ENCODE measurements around the gene TMEM238. TPM values are rescaled to one million over a fixed set of nuclear protein-coding genes. Genes with fewer than 3 reads are reported as not detected.

The TMEM238 gene
- total RNA-seq, 4 donors from 2014 or later = 1.5 to 1.7 (median 1.6) TPM; not detected in 1

Other genes starting within 250 kb of the TMEM238 start
- 1 to 10 TPM in 3 of 4 donors, not detected in 1; 1.9 to 7.2 (median 4.3) TPM for gene TNNT1, start 235.1 kb downstream of the TMEM238 start, total RNA-seq
- gene TNNI3, start 226.6 kb downstream of the TMEM238 start, total RNA-seq = not detected
- gene DNAAF3, start 217.7 kb downstream of the TMEM238 start, total RNA-seq = under 1 TPM in 2 of 4 donors, not detected in 2; 0.65 to 0.69 TPM
- gene SYT5, start 204.0 kb downstream of the TMEM238 start, total RNA-seq = under 1 TPM in 1 of 4 donors, not detected in 3; 0.28 TPM
- gene PTPRH, start 174.8 kb downstream of the TMEM238 start, total RNA-seq = 1 to 10 TPM; 1.4 to 9.8 (median 5.5) TPM
- gene TMEM86B, start 155.5 kb downstream of the TMEM238 start, total RNA-seq = 1 to 10 TPM in 3 of 4 donors, under 1 TPM in 1; 0.65 to 3.5 (median 2.5) TPM
- gene PPP6R1, start 125.3 kb downstream of the TMEM238 start, total RNA-seq = 10 to 100 TPM; 27.8 to 43.6 (median 35.5) TPM
- 10 to 100 TPM; 19.5 to 25.9 (median 21.2) TPM for gene HSPBP1, start 104.2 kb downstream of the TMEM238 start, total RNA-seq
- 1 to 10 TPM in 1 of 4 donors, under 1 TPM in 1, not detected in 2; 0.19 to 2.1 TPM for gene BRSK1, start 100.3 kb downstream of the TMEM238 start, total RNA-seq
- 10 to 100 TPM in 2 of 4 donors, 1 to 10 TPM in 2; 5.6 to 26.7 (median 16.6) TPM for gene TMEM150B, start 59.0 kb downstream of the TMEM238 start, total RNA-seq
- 10 to 100 TPM in 1 of 4 donors, 1 to 10 TPM in 3; 5.3 to 22.9 (median 6.8) TPM for gene KMT5C, start 44.4 kb downstream of the TMEM238 start, total RNA-seq
- gene COX6B2, start 29.6 kb downstream of the TMEM238 start, total RNA-seq = under 1 TPM in 1 of 4 donors, not detected in 3; 0.56 TPM
- gene GARIN5B, start 21.0 kb downstream of the TMEM238 start, total RNA-seq = under 1 TPM in 1 of 4 donors, not detected in 3; 0.09 TPM
- 1 to 10 TPM in 1 of 4 donors, under 1 TPM in 1, not detected in 2; 0.28 to 1.2 TPM for gene IL11, start 13.8 kb downstream of the TMEM238 start, total RNA-seq
- gene TMEM190, start 7.5 kb downstream of the TMEM238 start, total RNA-seq = not detected
- gene RPL28, start 1.6 kb upstream of the TMEM238 start, total RNA-seq = 100 to 1,000 TPM; 490 to 747 (median 555) TPM
- gene UBE2S, start 23.5 kb upstream of the TMEM238 start, total RNA-seq = 10 to 100 TPM in 2 of 4 donors, 1 to 10 TPM in 2; 7.4 to 25.6 (median 13.0) TPM
- not detected for gene SHISA7, start 59.0 kb upstream of the TMEM238 start, total RNA-seq
- gene ISOC2, start 77.3 kb upstream of the TMEM238 start, total RNA-seq = 10 to 100 TPM; 52.5 to 96.8 (median 62.5) TPM
- not detected for gene C19orf85, start 80.5 kb upstream of the TMEM238 start, total RNA-seq
- 1 to 10 TPM; 1.7 to 6.4 (median 2.6) TPM for gene ZNF628, start 92.3 kb upstream of the TMEM238 start, total RNA-seq
- gene NAT14, start 100.9 kb upstream of the TMEM238 start, total RNA-seq = 1 to 10 TPM; 2.3 to 4.6 (median 2.6) TPM
- gene SSC5D, start 104.1 kb upstream of the TMEM238 start, total RNA-seq = 1 to 10 TPM; 1.6 to 6.1 (median 3.5) TPM
- under 1 TPM in 1 of 4 donors, not detected in 3; 0.56 TPM for gene SBK2, start 152.8 kb upstream of the TMEM238 start, total RNA-seq
- 1 to 10 TPM in 1 of 4 donors, under 1 TPM in 2, not detected in 1; 0.36 to 1.5 (median 0.79) TPM for gene SBK3, start 161.3 kb upstream of the TMEM238 start, total RNA-seq
- 1 to 10 TPM; 1.3 to 4.0 (median 2.3) TPM for gene ZNF579, start 196.6 kb upstream of the TMEM238 start, total RNA-seq
- 1 to 10 TPM; 4.2 to 7.1 (median 5.0) TPM for gene FIZ1, start 215.2 kb upstream of the TMEM238 start, total RNA-seq
- 10 to 100 TPM; 15.6 to 27.5 (median 17.4) TPM for gene ZNF524, start 216.0 kb upstream of the TMEM238 start, total RNA-seq
- gene ZNF865, start 221.4 kb upstream of the TMEM238 start, total RNA-seq = 1 to 10 TPM; 2.2 to 6.3 (median 3.8) TPM
- 1 to 10 TPM; 2.5 to 3.8 (median 3.2) TPM for gene ZNF784, start 240.3 kb upstream of the TMEM238 start, total RNA-seq